HuH-7 (cell line): ENCODE measurements around the gene LILRA6.
"Not testable (repeated sequence)": the region's sequence is repeated elsewhere in the genome, so short reads cannot be mapped to it uniquely, and the experiment has no call there.

Experiments used
- DNase-seq: peaks from one replicate; pipeline ENCODE4 v3.0.0; 2011; ENCODE audit warnings: low spot score

Gene LILRA6

DNA sequence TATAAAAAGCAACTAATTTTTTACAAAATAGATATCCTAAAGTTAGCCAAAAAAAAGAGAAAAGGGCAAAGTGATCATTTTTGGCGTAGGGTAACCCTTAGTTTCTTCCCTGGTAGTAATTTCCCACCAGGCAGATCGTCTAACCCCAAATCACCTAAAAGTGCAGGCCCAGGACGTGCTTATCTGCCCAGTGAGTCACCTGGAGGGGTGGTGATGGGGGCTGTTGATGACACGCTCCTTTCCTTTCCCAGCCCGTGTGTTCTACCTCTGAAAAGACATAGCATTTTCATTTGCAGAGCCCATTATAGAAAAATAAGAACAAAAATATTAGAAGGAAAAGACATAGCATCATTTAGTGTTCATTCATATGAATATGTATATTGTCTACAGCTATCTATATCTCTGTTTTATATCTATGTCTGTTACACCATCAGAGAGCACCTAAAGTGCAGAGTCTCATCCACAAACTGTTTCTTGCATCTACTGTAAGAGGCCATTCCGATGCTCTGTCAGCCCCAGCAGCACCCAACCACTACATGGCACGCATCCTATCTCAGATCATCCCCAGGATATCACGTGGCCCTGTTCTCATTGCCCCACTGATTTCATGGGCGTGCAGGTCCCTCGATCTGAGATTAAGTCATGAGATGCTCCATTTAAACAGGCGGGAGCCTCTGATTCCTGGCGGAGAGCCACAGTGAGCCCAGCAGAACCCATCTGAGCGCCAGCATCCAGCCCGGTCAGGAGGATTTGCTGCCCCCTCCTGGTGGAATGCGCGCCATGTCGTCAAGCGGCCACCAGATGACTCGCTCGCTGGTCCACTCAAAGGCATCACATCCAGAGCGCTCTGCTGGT lies 11.3 kb downstream of the LILRA6 start:
- peak; percentile 84 for DNase-seq

DNA sequence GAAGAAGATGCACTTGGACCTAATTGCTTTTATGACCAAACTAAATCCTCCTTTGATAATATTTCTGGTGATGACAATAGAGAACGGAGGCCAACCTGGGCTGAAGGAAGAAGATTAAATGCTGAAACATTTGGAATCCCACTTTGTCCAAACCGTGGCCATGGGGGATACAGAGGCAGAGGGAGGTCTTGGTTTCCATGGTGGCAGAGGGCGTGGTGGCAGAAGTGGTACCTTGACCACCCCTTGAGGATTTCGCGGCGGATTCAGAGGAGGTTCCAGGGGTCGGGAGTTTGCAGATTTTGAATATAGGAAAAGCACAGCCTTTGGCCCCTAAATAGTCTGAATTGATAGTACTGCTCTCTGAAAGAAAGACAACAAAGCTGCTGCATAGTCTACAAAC lies 12.6 kb downstream of the LILRA6 start:
- no peak for DNase-seq

DNA sequence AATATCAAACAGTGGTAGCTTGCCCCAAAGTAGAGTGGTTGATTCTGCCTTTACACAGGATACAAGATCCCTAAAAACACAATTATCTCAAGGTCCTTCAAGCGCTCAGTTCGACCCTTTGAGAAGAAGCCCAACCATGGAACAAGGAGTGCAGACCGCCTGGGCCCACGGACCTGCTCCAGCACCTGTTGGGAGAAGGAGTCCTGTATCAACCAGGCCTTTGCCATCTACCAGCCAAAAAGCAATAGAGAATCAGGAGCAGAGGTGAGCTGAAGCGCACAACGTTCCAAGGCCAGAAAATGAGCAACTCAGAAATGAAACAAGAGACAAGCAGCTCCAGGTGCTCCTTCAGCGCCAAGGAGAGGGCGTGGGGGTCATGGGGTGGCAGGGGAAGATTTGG lies 13.4 kb downstream of the LILRA6 start:
- DNase-seq: no peak

DNA sequence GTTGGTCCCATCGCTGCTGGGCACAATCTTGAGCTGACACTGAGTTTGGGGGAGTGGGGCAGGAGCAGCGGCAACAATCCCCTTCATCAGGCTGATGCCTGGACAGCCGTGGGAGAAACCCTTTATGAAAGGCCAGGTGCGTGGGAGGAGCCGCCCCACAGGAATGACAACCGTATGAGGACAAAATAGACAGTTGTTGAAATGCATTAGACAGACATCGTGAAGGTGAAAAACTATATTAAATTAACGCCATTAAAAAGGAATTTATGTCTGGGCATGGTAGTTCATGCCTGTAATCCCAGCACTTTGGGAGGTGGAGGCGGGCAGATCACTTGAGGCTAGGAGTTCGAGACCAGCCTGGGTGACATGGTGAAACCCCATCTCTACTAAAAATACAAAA lies 18.0 kb downstream of the LILRA6 start:
- not testable (repeated sequence) for DNase-seq

DNA sequence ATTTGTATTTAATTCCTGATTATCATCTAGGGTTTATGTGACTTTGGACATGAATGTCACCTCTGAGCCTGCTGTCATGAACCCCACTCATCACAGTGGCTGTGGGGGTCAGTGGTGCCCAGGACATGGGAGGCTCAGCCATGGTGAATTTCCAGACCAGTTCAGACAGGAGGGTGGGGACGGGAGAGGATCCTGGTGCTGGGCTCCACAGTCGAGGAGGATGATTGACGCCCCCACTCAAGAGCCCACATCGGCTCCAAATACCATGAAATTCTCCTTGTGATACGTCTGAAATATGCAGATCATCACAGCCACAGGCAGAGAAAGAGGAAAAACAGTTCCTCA lies 18.7 kb downstream of the LILRA6 start:
- not testable (repeated sequence) for DNase-seq

DNA sequence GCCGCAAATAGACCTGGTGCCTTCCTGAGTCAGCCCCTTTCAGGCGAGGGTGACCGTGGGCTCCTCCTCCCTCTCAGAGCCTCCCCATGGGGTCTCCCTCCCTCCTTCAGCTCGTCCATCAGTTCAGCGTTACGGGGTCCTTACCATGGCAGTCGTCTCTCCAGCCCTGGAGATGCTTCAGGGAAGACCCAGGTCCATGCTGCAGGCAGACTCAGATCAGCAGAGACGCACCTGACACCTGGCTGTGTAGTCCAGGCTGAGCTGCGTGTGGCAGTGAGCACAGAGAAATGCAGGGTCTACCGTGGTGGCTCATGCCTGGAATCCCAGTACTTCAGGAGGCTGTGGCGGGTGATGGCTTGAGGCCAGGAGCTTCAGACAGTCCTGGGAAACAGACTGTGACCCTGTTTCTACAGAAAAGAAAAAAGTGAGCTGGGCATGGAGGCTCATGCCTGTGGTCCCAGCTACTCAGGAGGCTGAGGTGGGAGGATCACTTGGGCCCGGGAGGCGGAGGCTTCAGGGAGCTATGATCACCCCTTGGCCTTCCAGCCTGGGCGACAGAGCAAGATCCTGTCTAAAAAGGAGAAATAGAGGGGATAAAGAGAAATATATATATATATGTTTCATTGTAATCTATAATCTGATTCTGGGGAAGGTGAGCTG lies 19.2 kb downstream of the LILRA6 start:
- DNase-seq: not testable (repeated sequence)

DNA sequence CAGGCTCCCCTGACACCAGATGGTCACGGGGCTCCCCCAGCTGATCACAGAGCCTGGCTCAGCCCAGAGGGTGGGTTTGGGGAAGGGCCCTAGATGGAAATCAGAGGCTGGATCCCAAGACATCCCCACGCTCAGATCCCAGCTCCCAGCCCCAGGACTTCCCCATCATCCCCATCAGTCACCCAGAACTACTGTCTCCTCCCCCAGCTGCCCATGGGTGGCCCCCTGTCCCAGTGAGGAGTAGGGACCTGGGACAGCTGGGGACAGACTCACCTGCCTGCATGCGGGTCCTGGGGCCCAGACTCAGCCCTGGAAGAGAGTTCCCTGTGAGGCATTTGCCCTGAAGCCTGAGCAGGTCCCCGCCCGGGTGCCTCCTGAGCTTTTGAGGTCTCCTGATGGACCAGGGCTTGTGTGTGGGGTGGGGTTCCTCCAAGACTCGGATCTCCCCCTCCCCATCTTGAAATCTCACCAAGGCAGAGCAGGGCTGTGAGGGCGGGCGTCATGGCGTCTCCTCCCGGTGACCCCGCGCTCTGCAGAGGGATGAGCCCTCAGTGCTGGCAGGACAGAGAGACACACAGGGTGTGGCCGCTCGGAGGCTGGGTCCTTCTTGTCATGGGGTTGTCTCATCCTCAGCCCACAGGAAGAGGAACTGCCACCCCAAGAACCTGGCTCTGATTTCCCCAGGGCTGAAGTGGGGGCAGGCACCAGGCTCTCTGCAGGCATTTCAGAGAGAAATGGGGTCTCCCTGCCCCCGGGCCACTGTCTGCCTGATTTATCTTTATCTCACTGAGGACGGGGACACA lies 19.9 kb downstream of the LILRA6 start, which contains the start of gene LILRB3:
LILRB3 (minus strand) TSS at position 534 of the 803 bp plus-strand sequence; CDS start at position 503, 31 bp downstream.
- DNase-seq: not testable (repeated sequence)

DNA sequence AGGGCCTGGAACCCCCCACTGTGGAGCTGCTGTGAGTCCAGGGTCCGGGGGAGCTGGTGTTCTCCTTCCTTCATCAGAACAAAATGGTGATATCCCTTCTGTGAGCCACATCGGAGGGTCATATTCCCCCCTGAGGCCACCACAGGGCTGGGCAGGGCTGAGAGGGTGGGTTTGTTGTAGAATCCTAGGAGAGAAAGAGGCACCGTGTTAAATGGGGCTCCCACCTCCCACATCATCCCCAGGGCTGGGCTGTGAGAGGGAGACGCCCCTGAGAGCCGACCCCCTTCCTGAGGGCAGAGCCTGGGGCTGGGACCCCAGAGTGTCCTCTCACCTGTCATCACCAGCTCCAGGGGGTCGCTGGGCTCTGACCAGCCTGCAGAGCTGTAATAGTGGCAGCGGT lies 20.6 kb downstream of the LILRA6 start:
- not testable (repeated sequence) for DNase-seq

DNA sequence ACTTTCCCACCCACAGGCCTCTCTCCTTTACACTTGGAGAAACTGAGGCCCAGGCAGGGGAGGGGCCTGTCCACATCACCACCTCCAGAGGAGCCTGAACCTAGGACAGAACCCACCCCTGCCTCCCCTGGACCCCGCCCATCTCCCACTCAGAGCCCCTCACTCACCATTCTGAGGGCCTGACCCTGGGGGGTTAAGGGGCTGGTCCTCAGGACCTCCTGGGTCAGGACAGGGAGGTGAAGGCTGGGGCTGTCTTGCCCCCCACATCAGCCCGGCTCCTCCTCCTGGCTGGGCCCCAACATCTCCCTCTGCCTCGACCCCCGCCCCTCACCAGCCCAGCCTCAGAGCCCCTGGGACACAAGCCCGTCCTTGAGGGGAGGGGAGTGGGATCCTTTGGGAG lies 22.9 kb downstream of the LILRA6 start:
- DNase-seq: not testable (repeated sequence)

DNA sequence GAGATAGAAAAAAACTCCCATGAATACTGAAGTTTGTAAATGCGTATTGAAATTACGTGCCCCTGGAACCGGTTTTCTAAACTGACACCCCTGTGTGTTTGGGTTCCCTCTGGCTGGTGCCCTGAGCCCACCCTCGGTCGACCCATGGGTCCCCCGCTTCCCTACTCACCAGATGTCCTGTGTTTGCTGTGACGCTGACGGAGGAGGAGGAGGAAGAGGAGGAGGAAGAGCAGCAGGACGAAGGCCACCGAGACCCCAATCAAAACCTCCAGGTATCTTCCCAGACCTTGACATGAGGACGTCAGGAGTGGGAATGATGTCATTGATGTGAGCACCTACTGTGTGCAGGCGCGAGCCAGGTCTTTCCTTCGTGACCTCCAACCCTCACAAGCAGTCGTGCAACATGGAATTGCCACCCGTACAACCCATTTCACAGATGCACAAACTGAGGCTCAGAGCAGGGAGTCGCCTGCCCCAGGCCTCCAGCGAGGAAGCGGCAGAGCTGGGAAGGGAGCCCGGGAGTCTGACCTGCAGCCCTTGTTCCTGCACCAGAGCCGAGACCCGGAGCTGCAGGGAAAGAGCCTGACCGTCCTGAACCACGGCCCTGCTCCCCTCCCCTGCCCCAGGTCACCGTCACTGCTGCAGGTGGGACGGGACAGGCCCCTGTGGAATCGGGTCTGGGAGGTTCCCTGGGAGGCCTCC lies 23.5 kb downstream of the LILRA6 start:
- DNase-seq: no peak

DNA sequence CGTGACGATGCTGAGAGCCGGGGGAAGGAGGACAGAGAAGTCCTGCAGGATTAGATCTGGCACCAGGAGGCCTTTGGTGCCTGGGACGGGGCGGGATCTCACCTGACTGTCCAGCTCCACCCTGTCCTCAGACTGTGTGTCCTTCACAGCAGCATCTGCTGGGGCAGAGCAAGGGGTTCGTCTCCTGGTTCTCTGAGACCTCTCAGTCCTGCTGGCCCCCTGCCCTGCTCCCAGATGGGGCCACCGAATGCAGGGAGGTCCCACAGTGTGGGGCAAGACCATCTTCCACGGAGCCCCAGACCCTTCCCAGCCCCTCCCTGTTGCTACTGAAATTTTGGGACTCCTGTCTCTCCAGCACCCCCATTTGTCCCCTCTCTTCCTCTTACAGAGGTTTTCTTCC lies 24.3 kb downstream of the LILRA6 start:
- no peak for DNase-seq

DNA sequence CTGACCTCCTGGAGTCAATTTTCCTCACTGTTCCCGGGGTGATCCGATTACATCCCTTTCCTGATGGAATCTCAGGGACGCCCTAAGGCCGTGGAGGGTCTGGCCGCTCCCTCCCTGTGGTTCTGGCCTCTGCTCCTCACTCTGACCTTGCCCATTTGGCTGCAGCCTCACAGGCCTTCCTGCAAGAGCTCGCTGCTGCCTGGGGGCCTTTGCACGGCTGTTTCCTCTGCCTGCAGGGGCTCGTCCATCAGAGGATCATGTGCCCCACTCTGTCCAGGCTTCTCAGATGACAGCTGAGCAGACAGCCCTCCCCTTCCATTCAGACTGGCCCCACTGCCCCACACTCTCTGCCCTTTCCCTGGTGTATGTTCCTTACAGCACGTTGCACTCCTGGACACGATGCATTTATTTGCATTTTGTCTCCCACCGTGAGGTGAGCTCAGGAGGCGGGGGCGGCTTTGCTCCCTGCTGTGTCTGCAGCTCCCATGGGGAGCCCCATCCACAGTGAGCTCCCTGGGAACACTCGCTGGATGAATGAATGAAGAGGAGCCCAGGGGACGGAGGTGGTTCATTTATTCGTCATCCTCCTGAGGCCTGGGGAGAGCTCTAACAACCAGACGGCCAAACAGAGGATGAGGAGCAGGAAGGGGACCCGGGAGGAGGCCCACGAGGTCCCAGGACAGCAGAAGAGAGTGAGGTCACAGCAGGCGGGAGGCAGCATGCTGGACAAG lies 24.9 kb downstream of the LILRA6 start:
- not testable (repeated sequence) for DNase-seq

DNA sequence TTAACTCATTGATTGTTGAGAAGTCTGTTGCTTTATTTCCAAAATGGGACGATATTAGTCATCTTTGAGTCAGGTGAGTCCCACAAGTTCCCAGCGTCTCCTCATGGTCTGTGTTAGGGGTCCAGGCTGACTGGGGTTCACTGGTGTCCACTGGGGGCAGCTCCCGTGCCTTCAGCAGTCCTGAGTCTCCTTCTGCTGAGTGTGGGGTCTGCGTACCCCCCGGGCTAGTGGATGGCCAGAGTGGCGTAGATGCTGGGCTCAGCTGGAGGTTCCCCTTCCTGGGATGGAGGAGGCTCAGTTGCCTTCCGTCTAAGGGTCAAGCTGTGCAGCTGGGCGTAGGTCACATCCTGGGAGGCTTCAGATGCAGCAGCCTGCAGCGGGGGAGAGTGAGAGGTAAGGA lies 25.7 kb downstream of the LILRA6 start:
- no peak for DNase-seq

DNA sequence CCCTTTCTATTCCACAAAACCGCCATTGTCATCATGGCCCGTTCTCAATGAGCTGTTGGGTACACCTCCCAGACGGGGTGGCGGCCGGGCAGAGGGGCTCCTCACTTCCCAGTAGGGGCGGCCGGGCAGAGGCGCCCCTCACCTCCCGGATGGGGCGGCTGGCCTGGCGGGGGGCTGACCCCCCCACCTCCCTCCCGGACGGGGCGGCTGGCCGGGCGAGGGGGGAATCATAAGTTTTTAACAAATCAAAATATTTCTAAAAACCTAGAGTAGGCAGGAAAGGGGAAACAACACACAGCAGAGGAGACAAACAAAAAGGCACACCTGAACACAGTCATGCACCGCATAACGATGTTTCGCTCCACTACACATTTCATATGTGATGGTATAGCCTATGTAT lies 27.9 kb downstream of the LILRA6 start:
- DNase-seq: not testable (repeated sequence)

DNA sequence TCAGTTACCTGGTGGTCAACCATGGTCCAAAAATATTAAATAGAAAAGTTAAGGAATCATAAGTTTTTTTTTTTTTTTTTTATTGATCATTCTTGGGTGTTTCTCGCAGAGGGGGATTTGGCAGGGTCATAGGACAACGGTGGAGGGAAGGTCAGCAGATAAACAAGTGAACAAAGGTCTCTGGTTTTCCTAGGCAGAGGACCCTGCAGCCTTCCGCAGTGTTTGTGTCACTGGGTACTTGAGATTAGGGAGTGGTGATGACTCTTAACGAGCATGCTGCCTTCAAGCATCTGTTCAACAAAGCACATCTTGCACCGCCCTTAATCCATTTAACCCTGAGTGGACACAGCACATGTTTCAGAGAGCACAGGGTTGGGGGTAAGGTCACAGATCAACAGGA lies 28.4 kb downstream of the LILRA6 start:
- DNase-seq: not testable (repeated sequence)

DNA sequence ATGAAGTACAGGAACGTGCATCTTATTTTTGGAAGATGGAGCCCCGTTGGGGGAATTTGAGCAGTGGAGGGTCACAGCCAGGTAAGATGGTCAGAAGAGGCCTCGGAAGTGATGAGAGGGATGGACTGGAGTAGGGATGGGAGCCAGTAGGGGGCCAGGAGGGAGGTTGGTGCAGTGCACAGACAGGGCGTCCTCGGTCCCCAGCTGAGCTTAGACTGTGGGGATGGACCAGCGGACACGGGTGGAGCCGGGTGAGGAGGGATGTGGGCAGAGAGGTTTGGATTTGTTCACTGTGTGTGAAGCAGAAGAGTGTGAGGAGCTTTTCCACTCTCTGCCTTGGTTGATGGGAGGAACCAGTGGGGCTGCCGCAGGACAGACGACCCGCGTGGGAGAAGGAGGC lies 31.4 kb downstream of the LILRA6 start:
- peak; percentile 47 for DNase-seq

DNA sequence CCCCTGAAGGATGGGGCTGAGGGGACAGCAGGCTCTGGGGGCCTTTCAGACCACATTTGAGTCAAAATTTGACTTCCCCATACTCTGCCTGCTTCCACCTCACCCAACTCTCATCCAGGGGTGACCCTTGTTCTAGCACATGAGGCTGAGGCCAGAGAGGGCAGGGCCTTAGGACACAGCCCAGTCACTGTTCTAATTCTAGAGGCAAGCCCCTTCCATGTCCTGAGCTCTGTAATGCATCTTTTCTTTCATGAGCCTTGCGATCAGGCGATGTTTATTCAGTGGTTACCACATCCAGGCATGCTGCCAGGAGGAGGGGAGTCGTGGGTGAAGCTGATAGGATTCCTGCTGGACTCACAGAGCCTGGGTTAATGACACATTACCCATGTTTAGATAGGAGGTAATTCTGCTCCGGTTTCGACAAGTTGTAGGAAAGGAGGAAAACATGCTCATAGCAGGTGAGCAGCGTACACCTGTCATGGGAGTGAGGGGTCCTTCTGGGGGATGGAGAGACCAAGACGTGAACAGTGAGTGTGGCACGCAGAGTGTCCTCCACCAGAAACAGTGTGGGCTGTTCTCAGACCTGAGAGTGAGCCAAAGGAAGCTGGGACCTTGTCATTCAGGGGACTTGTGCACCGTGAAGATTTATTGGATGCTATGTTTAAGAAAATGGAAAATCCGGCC lies 32.6 kb downstream of the LILRA6 start:
- DNase-seq: peak; percentile 86

DNA sequence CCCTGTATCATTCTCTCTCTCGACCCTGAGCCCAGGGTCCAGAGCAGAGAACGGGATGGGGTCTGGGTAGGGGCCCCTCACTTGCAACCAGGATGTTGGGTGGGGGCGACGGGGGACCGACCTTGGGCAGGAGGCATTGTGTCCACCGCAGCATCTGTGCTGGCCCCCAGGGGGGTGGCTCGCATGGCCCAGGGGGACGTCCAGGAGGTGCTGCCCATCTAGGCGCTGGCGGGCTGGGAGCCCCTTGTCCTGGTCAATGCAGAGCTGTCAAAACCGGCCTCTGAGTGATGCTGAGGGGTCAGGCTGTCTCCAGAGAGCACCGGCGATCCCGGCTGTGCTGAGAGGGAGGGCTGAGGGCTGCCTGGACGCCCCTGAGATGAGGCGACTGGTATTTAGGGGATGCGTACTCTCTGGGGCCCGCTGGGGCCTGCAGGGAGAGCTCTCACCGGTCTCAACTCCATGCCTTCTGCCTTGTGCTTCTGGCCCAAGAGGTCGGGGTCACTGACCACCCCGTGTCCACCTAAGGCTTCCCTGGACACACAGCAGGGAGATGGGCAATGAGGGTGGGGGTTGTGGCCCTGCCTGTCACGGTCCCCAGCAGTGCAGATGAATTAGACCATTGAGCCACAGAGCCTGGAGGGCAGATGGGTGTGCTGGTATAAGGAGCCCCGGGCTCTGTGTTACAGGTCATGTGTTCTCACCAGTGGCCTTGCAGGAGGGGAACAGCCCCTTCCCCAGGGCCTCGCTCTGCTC lies 33.4 kb downstream of the LILRA6 start:
- no peak for DNase-seq

DNA sequence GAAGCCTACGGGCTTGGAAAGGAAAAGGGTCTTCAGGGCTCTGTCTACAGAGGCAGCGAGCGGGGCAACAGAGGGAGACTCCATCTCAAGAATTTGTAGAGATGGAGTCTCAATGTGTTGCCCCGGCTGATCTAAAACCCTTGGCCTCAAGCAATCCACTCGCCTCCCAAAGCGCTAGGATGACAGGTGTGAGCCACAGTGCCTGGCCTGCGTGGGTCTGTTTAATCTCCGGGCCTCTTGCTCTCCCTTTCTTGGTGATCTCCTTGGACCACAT lies 33.9 kb downstream of the LILRA6 start:
- no peak for DNase-seq
